Measurements from ENCODE around the gene PLCB1. TPM values are rescaled to one million over a fixed set of nuclear protein-coding genes. Genes with fewer than 3 reads are reported as not detected.

The PLCB1 gene
- total and polyA plus RNA-seq, 2 experiments from 2014 or later, result 14.9 to 20.7 TPM

DNA sequence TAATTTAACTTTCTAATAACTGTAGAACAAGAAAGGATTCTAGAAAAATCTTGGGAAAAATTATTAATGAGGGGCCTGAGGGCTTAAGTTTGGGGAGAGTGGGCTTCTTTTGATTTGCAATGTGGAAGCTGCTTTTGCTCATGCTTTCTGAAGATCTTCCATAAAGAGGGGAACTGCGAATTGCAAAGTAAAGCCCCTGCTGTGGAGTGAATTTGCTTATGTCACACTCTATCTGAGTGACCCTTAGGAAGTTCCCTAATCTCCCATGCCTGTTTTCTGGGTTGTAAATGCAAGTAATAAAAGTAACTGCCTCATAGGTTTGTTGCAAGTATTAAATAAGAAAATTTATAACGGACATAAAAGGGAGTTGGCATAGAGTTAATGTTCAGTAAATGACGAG lies 301.2 kb downstream of the PLCB1 start:
- H3K9me3 Mint-ChIP-seq, result no peaks in the 10 kb centered on the region
- H3K36me3 Mint-ChIP-seq (ENCODE audit: low read depth), result no peaks in the 10 kb centered on the region
- H2AFZ ChIP-seq, result no peak overlapping the region
- no peak overlapping the region for H3K4me3 Mint-ChIP-seq
- ATAC-seq, result peak; percentile 54
- peak overlapping the region; percentile 53 for H3K4me2 ChIP-seq
- H3K79me2 ChIP-seq (replicated peaks; ENCODE audit: insufficient read depth), result no peaks in the 10 kb centered on the region
- H3K9me2 ChIP-seq (ENCODE audit: insufficient read depth), result 0 out of 2 replicates have a peak, but pooled peaks cover 2% of the 10 kb centered on the region
- H3K4me1 Mint-ChIP-seq, result peaks cover 23% of the 10 kb centered on the region
- no peak overlapping the region; the same call in none of the 2 replicates for H3K27ac Mint-ChIP-seq
- H3K27ac ChIP-seq (ENCODE audit: low read depth), result no peak overlapping the region
- DNase-seq (ENCODE audit: low spot score), result no peak
- H3F3A ChIP-seq (replicated peaks; ENCODE audit: low read depth), result no peaks in the 10 kb centered on the region
- H3K4me1 ChIP-seq (ENCODE audit: insufficient read depth), result peaks cover 25% of the 10 kb centered on the region
- TF ChIP-seq, protein P1, sequence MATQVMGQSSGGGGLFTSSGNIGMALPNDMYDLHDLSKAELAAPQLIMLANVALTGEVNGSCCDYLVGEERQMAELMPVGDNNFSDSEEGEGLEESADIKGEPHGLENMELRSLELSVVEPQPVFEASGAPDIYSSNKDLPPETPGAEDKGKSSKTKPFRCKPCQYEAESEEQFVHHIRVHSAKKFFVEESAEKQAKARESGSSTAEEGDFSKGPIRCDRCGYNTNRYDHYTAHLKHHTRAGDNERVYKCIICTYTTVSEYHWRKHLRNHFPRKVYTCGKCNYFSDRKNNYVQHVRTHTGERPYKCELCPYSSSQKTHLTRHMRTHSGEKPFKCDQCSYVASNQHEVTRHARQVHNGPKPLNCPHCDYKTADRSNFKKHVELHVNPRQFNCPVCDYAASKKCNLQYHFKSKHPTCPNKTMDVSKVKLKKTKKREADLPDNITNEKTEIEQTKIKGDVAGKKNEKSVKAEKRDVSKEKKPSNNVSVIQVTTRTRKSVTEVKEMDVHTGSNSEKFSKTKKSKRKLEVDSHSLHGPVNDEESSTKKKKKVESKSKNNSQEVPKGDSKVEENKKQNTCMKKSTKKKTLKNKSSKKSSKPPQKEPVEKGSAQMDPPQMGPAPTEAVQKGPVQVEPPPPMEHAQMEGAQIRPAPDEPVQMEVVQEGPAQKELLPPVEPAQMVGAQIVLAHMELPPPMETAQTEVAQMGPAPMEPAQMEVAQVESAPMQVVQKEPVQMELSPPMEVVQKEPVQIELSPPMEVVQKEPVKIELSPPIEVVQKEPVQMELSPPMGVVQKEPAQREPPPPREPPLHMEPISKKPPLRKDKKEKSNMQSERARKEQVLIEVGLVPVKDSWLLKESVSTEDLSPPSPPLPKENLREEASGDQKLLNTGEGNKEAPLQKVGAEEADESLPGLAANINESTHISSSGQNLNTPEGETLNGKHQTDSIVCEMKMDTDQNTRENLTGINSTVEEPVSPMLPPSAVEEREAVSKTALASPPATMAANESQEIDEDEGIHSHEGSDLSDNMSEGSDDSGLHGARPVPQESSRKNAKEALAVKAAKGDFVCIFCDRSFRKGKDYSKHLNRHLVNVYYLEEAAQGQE (IDR thresholded peaks at IDR 0.05; ENCODE audit: unreplicated experiment), result no peak
- TF ChIP-seq ZNF114 (CRISPR knock-in tag; IDR thresholded peaks at IDR 0.05) (no peak), NANOG (IDR thresholded peaks at IDR 0.05; ENCODE audit: borderline replicate concordance) (no peak), EZH2phosphoT487 (IDR thresholded peaks at IDR 0.05; ENCODE audit: unreplicated experiment) (no peak), POLR2AphosphoS5 (IDR thresholded peaks at IDR 0.05; ENCODE audit: low read depth) (no peak), STAT1 (IDR thresholded peaks at IDR 0.05; ENCODE audit: unreplicated experiment) (no peak), CREB1 (CRISPR knock-in tag; IDR thresholded peaks at IDR 0.05; ENCODE audit: low read depth) (no peak), JUNB (IDR thresholded peaks at IDR 0.05; ENCODE audit: unreplicated experiment) (no peak), ZNF331 (CRISPR knock-in tag; IDR thresholded peaks at IDR 0.05; ENCODE audit: low read depth) (no peak)
- TF ChIP-seq, protein P2, sequence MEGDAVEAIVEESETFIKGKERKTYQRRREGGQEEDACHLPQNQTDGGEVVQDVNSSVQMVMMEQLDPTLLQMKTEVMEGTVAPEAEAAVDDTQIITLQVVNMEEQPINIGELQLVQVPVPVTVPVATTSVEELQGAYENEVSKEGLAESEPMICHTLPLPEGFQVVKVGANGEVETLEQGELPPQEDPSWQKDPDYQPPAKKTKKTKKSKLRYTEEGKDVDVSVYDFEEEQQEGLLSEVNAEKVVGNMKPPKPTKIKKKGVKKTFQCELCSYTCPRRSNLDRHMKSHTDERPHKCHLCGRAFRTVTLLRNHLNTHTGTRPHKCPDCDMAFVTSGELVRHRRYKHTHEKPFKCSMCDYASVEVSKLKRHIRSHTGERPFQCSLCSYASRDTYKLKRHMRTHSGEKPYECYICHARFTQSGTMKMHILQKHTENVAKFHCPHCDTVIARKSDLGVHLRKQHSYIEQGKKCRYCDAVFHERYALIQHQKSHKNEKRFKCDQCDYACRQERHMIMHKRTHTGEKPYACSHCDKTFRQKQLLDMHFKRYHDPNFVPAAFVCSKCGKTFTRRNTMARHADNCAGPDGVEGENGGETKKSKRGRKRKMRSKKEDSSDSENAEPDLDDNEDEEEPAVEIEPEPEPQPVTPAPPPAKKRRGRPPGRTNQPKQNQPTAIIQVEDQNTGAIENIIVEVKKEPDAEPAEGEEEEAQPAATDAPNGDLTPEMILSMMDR (conservative IDR thresholded peaks at IDR 0.05; ENCODE audit: low read depth in 2 of 2), result no peak
- TF ChIP-seq, protein P3, sequence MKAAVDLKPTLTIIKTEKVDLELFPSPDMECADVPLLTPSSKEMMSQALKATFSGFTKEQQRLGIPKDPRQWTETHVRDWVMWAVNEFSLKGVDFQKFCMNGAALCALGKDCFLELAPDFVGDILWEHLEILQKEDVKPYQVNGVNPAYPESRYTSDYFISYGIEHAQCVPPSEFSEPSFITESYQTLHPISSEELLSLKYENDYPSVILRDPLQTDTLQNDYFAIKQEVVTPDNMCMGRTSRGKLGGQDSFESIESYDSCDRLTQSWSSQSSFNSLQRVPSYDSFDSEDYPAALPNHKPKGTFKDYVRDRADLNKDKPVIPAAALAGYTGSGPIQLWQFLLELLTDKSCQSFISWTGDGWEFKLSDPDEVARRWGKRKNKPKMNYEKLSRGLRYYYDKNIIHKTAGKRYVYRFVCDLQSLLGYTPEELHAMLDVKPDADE (IDR thresholded peaks at IDR 0.05), result no peak
- TF ChIP-seq, protein P4, sequence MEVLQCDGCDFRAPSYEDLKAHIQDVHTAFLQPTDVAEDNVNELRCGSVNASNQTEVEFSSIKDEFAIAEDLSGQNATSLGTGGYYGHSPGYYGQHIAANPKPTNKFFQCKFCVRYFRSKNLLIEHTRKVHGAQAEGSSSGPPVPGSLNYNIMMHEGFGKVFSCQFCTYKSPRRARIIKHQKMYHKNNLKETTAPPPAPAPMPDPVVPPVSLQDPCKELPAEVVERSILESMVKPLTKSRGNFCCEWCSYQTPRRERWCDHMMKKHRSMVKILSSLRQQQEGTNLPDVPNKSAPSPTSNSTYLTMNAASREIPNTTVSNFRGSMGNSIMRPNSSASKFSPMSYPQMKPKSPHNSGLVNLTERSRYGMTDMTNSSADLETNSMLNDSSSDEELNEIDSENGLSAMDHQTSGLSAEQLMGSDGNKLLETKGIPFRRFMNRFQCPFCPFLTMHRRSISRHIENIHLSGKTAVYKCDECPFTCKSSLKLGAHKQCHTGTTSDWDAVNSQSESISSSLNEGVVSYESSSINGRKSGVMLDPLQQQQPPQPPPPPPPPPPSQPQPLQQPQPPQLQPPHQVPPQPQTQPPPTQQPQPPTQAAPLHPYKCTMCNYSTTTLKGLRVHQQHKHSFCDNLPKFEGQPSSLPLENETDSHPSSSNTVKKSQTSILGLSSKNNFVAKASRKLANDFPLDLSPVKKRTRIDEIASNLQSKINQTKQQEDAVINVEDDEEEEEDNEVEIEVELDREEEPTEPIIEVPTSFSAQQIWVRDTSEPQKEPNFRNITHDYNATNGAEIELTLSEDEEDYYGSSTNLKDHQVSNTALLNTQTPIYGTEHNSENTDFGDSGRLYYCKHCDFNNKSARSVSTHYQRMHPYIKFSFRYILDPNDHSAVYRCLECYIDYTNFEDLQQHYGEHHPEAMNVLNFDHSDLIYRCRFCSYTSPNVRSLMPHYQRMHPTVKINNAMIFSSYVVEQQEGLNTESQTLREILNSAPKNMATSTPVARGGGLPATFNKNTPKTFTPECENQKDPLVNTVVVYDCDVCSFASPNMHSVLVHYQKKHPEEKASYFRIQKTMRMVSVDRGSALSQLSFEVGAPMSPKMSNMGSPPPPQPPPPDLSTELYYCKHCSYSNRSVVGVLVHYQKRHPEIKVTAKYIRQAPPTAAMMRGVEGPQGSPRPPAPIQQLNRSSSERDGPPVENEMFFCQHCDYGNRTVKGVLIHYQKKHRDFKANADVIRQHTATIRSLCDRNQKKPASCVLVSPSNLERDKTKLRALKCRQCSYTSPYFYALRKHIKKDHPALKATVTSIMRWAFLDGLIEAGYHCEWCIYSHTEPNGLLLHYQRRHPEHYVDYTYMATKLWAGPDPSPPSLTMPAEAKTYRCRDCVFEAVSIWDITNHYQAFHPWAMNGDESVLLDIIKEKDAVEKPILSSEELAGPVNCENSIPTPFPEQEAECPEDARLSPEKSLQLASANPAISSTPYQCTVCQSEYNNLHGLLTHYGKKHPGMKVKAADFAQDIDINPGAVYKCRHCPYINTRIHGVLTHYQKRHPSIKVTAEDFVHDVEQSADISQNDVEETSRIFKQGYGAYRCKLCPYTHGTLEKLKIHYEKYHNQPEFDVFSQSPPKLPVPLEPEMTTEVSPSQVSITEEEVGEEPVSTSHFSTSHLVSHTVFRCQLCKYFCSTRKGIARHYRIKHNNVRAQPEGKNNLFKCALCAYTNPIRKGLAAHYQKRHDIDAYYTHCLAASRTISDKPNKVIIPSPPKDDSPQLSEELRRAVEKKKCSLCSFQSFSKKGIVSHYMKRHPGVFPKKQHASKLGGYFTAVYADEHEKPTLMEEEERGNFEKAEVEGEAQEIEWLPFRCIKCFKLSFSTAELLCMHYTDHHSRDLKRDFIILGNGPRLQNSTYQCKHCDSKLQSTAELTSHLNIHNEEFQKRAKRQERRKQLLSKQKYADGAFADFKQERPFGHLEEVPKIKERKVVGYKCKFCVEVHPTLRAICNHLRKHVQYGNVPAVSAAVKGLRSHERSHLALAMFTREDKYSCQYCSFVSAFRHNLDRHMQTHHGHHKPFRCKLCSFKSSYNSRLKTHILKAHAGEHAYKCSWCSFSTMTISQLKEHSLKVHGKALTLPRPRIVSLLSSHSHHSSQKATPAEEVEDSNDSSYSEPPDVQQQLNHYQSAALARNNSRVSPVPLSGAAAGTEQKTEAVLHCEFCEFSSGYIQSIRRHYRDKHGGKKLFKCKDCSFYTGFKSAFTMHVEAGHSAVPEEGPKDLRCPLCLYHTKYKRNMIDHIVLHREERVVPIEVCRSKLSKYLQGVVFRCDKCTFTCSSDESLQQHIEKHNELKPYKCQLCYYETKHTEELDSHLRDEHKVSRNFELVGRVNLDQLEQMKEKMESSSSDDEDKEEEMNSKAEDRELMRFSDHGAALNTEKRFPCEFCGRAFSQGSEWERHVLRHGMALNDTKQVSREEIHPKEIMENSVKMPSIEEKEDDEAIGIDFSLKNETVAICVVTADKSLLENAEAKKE (CRISPR knock-in tag; IDR thresholded peaks at IDR 0.05), result no peak
- no peaks in the 10 kb centered on the region for H3K27me3 Mint-ChIP-seq (ENCODE audit: insufficient read depth, low read depth, poor library complexity)
- no peaks in the 10 kb centered on the region for H3K27me3 ChIP-seq (ENCODE audit: insufficient read depth)
- no peak overlapping the region for H3K4me3 ChIP-seq
- H4K20me1 ChIP-seq (replicated peaks; ENCODE audit: insufficient read depth), result peaks cover 4% of the 10 kb centered on the region
- no peaks in the 10 kb centered on the region for H3K36me3 ChIP-seq (ENCODE audit: insufficient read depth)
